Measurements from ENCODE around the gene CCDC146. TPM values are rescaled to one million over a fixed set of nuclear protein-coding genes. Genes with fewer than 3 reads are reported as not detected.

The CCDC146 gene
- total RNA-seq, 4 donors from 2014 or later = 11.9 to 16.1 (median 15.5) TPM

GRCh38 chr7:77338883-77339629, 216.6 kb downstream of the CCDC146 start:
- no peak for TF ChIP-seq CTCF (IDR thresholded peaks at IDR 0.05; ENCODE audit: low read depth)

GRCh38 chr7:77339726-77340125, 217.3 kb downstream of the CCDC146 start:
- TF ChIP-seq CTCF (IDR thresholded peaks at IDR 0.05; ENCODE audit: low read depth) = no peak

Other genes starting within 250 kb of the CCDC146 start
- gene SPDYE17, start 90.3 kb upstream of the CCDC146 start, total RNA-seq = not detected
- under 1 TPM in 3 of 4 donors, not detected in 1; 0.44 to 0.94 (median 0.65) TPM for gene SPDYE18, start 60.1 kb upstream of the CCDC146 start, total RNA-seq
- gene FGL2, start 77.2 kb downstream of the CCDC146 start, total RNA-seq = 10 to 100 TPM; 38.1 to 62.6 (median 51.3) TPM